Left forelimb (tissue), 1 donor: ENCODE results near the gene ZFPL1.

Source experiments
- DNase-seq: peaks from one replicate; pipeline ENCODE4 v3.0.0-alpha.2; 2018; ENCODE audit warnings: low spot score

ZFPL1 gene

GRCh38 chr11:65083834-65084597 lies at the start of gene ZFPL1, which contains the start of gene CDCA5:
Gene ZFPL1, plus strand, starts transcription at chr11:65084222. Its CDS starts 477 bp downstream, at chr11:65084699.
Gene CDCA5, minus strand, starts transcription at chr11:65084040. Its CDS starts 62 bp downstream, at chr11:65083978.
- DNase-seq: peak; percentile 97

- DNase-seq: no peak
Measured at GRCh38 chr11:65034423-65034822, 49.6 kb upstream of the ZFPL1 start.

- DNase-seq: no peak
Measured at GRCh38 chr11:65035579-65035978, 48.4 kb upstream of the ZFPL1 start.

- DNase-seq: no peak
Measured at GRCh38 chr11:65036931-65037330, 47.1 kb upstream of the ZFPL1 start.

GRCh38 chr11:65040520-65040846 lies 43.5 kb upstream of the ZFPL1 start:
- DNase-seq: no peak

- peak; percentile 93 for DNase-seq
Measured at GRCh38 chr11:65040847-65041622, 43.0 kb upstream of the ZFPL1 start, which contains the start of gene SAC3D1. Gene SAC3D1, plus strand, starts transcription at chr11:65041210. Its CDS starts 83 bp downstream, at chr11:65041293.

- DNase-seq: no peak
Measured at GRCh38 chr11:65042891-65043290, 41.1 kb upstream of the ZFPL1 start.

GRCh38 chr11:65043881-65044501 lies 40.0 kb upstream of the ZFPL1 start:
- DNase-seq: no peak

GRCh38 chr11:65045061-65045460 lies 39.0 kb upstream of the ZFPL1 start:
- DNase-seq: no peak

- no peak for DNase-seq
Measured at GRCh38 chr11:65045728-65046127, 38.3 kb upstream of the ZFPL1 start.

GRCh38 chr11:65047581-65048422 lies 36.2 kb upstream of the ZFPL1 start:
- no peak for DNase-seq

GRCh38 chr11:65051398-65051858 lies 32.6 kb upstream of the ZFPL1 start:
- DNase-seq: no peak

GRCh38 chr11:65053827-65054508 lies 30.1 kb upstream of the ZFPL1 start:
- no peak for DNase-seq

GRCh38 chr11:65055538-65055937 lies 28.5 kb upstream of the ZFPL1 start:
- no peak for DNase-seq

GRCh38 chr11:65056999-65057398 lies 27.0 kb upstream of the ZFPL1 start:
- DNase-seq: no peak

GRCh38 chr11:65057526-65057925 lies 26.5 kb upstream of the ZFPL1 start:
- no peak for DNase-seq

GRCh38 chr11:65058012-65058411 lies 26.0 kb upstream of the ZFPL1 start:
- no peak for DNase-seq

GRCh38 chr11:65058419-65059054 lies 25.5 kb upstream of the ZFPL1 start, which contains the start of gene NAALADL1:
Gene NAALADL1, minus strand, starts transcription at chr11:65058553. Its CDS starts 32 bp downstream, at chr11:65058521.
- DNase-seq: no peak

GRCh38 chr11:65059523-65059922 lies 24.5 kb upstream of the ZFPL1 start:
- DNase-seq: no peak
